HCT116 (cell line): Measurements from ENCODE around the gene ASAP2.

Experiments
- EZH2 ChIP-seq: fragments of 200-600 bp; sonication (generic); IDR thresholded peaks from 2 replicates; pipeline ENCODE4 v1.6.1; 2017; ENCODE audit warnings: antibody characterized with exemption, mixed run types
- JUND ChIP-seq: IDR thresholded peaks from 2 replicates; pipeline ENCODE4 v1.6.1; 2012
- POLR2A ChIP-seq: IDR thresholded peaks from 2 replicates; pipeline ENCODE4 v1.7.0; 2011; ENCODE audit warnings: borderline replicate concordance; ENCODE audit not compliant: insufficient read depth, insufficient read length; ENCODE audit errors: extremely low read depth
- SRF ChIP-seq: IDR thresholded peaks from 2 replicates; pipeline ENCODE4 v1.6.1; 2012; ENCODE audit warnings: low read depth
- TF ChIP-seq, protein P1 (sequence below), 3 experiments: fragments of 200-600 bp in 1 of 3; sonication (generic) in 1 of 3; IDR thresholded peaks in 2 of 3; conservative IDR thresholded peaks in 1 of 3; 2 replicates each; pipeline ENCODE4 v1.5.1; 2012 to 2017; ENCODE audit warnings: low read depth in 2 of 3, low read length in 2 of 3, antibody characterized with exemption in 1 of 3, borderline replicate concordance in 1 of 3, control low read depth in 1 of 3, mild to moderate bottlenecking in 1 of 3, mixed read lengths in 1 of 3, mixed run types in 1 of 3, moderate library complexity in 1 of 3; ENCODE audit not compliant: insufficient read depth in 1 of 3

DNA sequence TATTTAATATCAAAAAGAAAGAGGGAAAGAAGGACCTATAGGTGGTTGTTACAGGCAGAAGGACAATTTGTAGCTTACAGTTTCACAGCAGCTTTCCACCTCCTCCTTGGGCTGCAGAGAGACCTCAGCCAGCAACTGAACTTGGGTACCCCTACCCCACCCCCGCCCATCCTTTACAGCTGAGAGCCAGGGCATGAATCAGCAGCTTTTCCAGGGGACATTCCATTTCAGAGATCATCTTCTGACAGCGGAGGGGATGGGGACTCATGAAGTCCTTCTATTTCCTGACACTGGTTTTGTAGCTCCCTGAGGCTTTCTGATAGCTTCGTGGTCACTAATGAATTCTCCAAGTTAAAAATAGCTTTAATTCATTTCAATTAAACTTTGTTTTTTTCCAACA is 120.4 kb downstream of the ASAP2 start:
- TF ChIP-seq, protein P1, sequence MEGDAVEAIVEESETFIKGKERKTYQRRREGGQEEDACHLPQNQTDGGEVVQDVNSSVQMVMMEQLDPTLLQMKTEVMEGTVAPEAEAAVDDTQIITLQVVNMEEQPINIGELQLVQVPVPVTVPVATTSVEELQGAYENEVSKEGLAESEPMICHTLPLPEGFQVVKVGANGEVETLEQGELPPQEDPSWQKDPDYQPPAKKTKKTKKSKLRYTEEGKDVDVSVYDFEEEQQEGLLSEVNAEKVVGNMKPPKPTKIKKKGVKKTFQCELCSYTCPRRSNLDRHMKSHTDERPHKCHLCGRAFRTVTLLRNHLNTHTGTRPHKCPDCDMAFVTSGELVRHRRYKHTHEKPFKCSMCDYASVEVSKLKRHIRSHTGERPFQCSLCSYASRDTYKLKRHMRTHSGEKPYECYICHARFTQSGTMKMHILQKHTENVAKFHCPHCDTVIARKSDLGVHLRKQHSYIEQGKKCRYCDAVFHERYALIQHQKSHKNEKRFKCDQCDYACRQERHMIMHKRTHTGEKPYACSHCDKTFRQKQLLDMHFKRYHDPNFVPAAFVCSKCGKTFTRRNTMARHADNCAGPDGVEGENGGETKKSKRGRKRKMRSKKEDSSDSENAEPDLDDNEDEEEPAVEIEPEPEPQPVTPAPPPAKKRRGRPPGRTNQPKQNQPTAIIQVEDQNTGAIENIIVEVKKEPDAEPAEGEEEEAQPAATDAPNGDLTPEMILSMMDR (IDR thresholded peaks at IDR 0.05 in 2 of 3, conservative IDR thresholded peaks at IDR 0.05 in 1 of 3; ENCODE audit: borderline replicate concordance in 1 of 3, insufficient read depth in 1 of 3, low read depth in 2 of 3, low read length in 2 of 3), result no peak
- TF ChIP-seq JUND (no peak), POLR2A (no peak), SRF (no peak), EZH2 (no peak)
